Testis (tissue), 2 donors: Measurements from ENCODE around the gene CDK14.

Experiments used
- POLR2A ChIP-seq: fragments of 450-650 bp; IDR thresholded peaks from one replicate; pipeline ENCODE4 v1.6.1; 2017; ENCODE audit warnings: antibody characterized with exemption, mild to moderate bottlenecking, moderate library complexity
- TF ChIP-seq, protein P1 (sequence below), 3 experiments: fragments of 450-650 bp in 2 of 3; fragments of 200-600 bp in 1 of 3; sonication (generic) in 1 of 3; IDR thresholded peaks; one replicate each; pipeline ENCODE4 v1.5.1; 2016 to 2019; ENCODE audit warnings: antibody characterized with exemption in 3 of 3, mild to moderate bottlenecking in 2 of 3, moderate library complexity in 1 of 3

DNA sequence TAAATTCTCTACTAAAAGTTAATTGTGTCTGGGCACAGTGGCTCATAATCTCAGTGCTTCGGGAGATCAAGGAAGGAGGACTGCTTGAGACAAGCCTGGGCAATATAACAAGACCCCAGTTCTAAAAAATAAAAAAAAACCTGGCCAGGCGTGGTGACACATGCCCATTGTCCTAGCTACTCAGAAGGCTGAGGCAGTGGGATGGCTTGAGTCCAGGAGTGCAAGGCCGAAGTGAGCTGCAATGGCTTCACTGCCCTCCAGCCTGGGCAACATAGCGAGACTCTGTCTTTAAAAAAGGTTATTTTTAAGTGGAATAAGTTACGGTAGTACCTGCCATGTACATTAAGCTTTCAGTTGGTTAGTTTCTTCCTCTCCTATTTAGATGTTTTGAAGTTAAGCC lies 28.9 kb downstream of the CDK14 start:
- TF ChIP-seq, protein P1, sequence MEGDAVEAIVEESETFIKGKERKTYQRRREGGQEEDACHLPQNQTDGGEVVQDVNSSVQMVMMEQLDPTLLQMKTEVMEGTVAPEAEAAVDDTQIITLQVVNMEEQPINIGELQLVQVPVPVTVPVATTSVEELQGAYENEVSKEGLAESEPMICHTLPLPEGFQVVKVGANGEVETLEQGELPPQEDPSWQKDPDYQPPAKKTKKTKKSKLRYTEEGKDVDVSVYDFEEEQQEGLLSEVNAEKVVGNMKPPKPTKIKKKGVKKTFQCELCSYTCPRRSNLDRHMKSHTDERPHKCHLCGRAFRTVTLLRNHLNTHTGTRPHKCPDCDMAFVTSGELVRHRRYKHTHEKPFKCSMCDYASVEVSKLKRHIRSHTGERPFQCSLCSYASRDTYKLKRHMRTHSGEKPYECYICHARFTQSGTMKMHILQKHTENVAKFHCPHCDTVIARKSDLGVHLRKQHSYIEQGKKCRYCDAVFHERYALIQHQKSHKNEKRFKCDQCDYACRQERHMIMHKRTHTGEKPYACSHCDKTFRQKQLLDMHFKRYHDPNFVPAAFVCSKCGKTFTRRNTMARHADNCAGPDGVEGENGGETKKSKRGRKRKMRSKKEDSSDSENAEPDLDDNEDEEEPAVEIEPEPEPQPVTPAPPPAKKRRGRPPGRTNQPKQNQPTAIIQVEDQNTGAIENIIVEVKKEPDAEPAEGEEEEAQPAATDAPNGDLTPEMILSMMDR (IDR thresholded peaks at IDR 0.05), result no peak
- TF ChIP-seq POLR2A, result no peak
